GM12878 (cell line): ENCODE data around the gene SLC12A4.

Source experiments
- E2F4 ChIP-seq: IDR thresholded peaks from 2 replicates; pipeline ENCODE4 v1.6.1; 2012; ENCODE audit warnings: low read depth, low read length, improper control_type of control experiment
- JUND ChIP-seq: IDR thresholded peaks from 2 replicates; pipeline ENCODE4 v1.6.1; 2012; ENCODE audit warnings: low read depth, mild to moderate bottlenecking, low read length, improper control_type of control experiment, moderate library complexity
- MTA2 ChIP-seq: fragments of 450-650 bp; IDR thresholded peaks from 2 replicates; pipeline ENCODE4 v1.6.1; 2016; ENCODE audit warnings: low read depth, mild to moderate bottlenecking, moderate library complexity
- POLR2AphosphoS5 ChIP-seq: IDR thresholded peaks from 2 replicates; pipeline ENCODE4 v1.6.1; 2011; ENCODE audit warnings: mild to moderate bottlenecking, low read length, inconsistent platforms
- SREBF2 ChIP-seq: IDR thresholded peaks from 2 replicates; pipeline ENCODE4 v1.6.1; 2012; ENCODE audit warnings: mild to moderate bottlenecking, low read length

GRCh38 chr16:67907397-67908180 is 60.8 kb downstream of the SLC12A4 start:
- TF ChIP-seq POLR2AphosphoS5 = no peak
- no peak for TF ChIP-seq SREBF2
- TF ChIP-seq E2F4 = no peak
- TF ChIP-seq JUND = no peak
- TF ChIP-seq MTA2 = no peak
